ENCODE results near the gene SLC1A1.
A peak's percentile ranks its signal among the peaks of the same experiment; 100 is the strongest.
"Not testable (repeated sequence)": the region's sequence is repeated elsewhere in the genome, so short reads cannot be mapped to it uniquely, and the experiment has no call there.

Gene SLC1A1

GRCh38 chr9:4537581-4537980, 47.3 kb downstream of the SLC1A1 start:
- Mint-ChIP-seq H3K9me3 (peaks cover 0 to 2% of the 10 kb centered on the region in 2 donors), H3K27ac (no peak overlapping the region), H3K4me1 (ENCODE audit: low read depth in 2 of 2) (peaks cover 4 to 8% of the 10 kb centered on the region in 2 donors), H3K36me3 (ENCODE audit: insufficient read depth) (no peaks in the 10 kb centered on the region), H3K4me3 (no peak overlapping the region), H3K27me3 (peaks cover 0 to 9% of the 10 kb centered on the region in 2 donors)
- ATAC-seq (replicated peaks) (no peak), DNase-seq (no peak)

GRCh38 chr9:4538107-4538506, 47.8 kb downstream of the SLC1A1 start:
- Mint-ChIP-seq H3K9me3 (peaks cover 0 to 2% of the 10 kb centered on the region in 2 donors), H3K27ac (no peak overlapping the region), H3K27me3 (peaks cover 0 to 9% of the 10 kb centered on the region in 2 donors), H3K4me1 (ENCODE audit: low read depth in 2 of 2) (peaks cover 4 to 8% of the 10 kb centered on the region in 2 donors), H3K4me3 (no peak overlapping the region), H3K36me3 (ENCODE audit: insufficient read depth) (no peaks in the 10 kb centered on the region)
- DNase-seq, result no peak
- no peak for ATAC-seq (replicated peaks)

- Mint-ChIP-seq H3K4me1 (ENCODE audit: low read depth in 2 of 2) (peaks cover 3 to 7% of the 10 kb centered on the region in 2 donors), H3K4me3 (no peak overlapping the region), H3K27me3 (peaks cover 0 to 9% of the 10 kb centered on the region in 2 donors), H3K9me3 (peaks cover 0 to 2% of the 10 kb centered on the region in 2 donors), H3K36me3 (ENCODE audit: insufficient read depth) (no peaks in the 10 kb centered on the region), H3K27ac (peak overlapping the region in 1 of 2 donors; percentile 72)
- ATAC-seq (replicated peaks) (no peak), DNase-seq (no peak)
These were observed 48.4 kb downstream of the SLC1A1 start for GRCh38 chr9:4538621-4539020.

- Mint-ChIP-seq H3K27me3 (peaks cover 0 to 9% of the 10 kb centered on the region in 2 donors), H3K36me3 (ENCODE audit: insufficient read depth) (no peaks in the 10 kb centered on the region), H3K4me1 (ENCODE audit: low read depth in 2 of 2) (no peaks in the 10 kb centered on the region), H3K9me3 (no peaks in the 10 kb centered on the region), H3K4me3 (no peak overlapping the region), H3K27ac (no peak overlapping the region)
- DNase-seq (no peak), ATAC-seq (replicated peaks) (no peak)
These were observed 50.2 kb downstream of the SLC1A1 start for GRCh38 chr9:4540425-4540824.

GRCh38 chr9:4541281-4541680, 51.0 kb downstream of the SLC1A1 start:
- DNase-seq (no peak), ATAC-seq (replicated peaks) (no peak)
- Mint-ChIP-seq H3K36me3 (ENCODE audit: insufficient read depth) (no peaks in the 10 kb centered on the region), H3K4me3 (no peak overlapping the region), H3K27me3 (peaks cover 0 to 9% of the 10 kb centered on the region in 2 donors), H3K4me1 (ENCODE audit: low read depth in 2 of 2) (no peaks in the 10 kb centered on the region), H3K9me3 (no peaks in the 10 kb centered on the region), H3K27ac (no peak overlapping the region)

- H3K4me1 Mint-ChIP-seq (ENCODE audit: low read depth in 2 of 2), result no peaks in the 10 kb centered on the region
- DNase-seq (no peak), ATAC-seq (replicated peaks) (no peak)
- H3K36me3 Mint-ChIP-seq (ENCODE audit: insufficient read depth), result no peaks in the 10 kb centered on the region
- H3K9me3 Mint-ChIP-seq, result no peaks in the 10 kb centered on the region
- H3K27me3 Mint-ChIP-seq, result peaks cover 0 to 9% of the 10 kb centered on the region in 2 donors
- no peak overlapping the region for H3K4me3 Mint-ChIP-seq
- no peak overlapping the region for H3K27ac Mint-ChIP-seq
These were observed 51.6 kb downstream of the SLC1A1 start for GRCh38 chr9:4541856-4542255.

GRCh38 chr9:4544714-4545113, 54.4 kb downstream of the SLC1A1 start:
- not testable (repeated sequence) for DNase-seq; H3K27me3 Mint-ChIP-seq; H3K4me1 Mint-ChIP-seq (ENCODE audit: low read depth in 2 of 2); H3K36me3 Mint-ChIP-seq (ENCODE audit: insufficient read depth); H3K4me3 Mint-ChIP-seq; H3K27ac Mint-ChIP-seq; H3K9me3 Mint-ChIP-seq; ATAC-seq (replicated peaks)

- H3K9me3 Mint-ChIP-seq, result no peaks in the 10 kb centered on the region
- H3K4me1 Mint-ChIP-seq (ENCODE audit: low read depth in 2 of 2), result peaks cover 3 to 4% of the 10 kb centered on the region in 2 donors
- H3K36me3 Mint-ChIP-seq (ENCODE audit: insufficient read depth), result no peaks in the 10 kb centered on the region
- no peak overlapping the region for H3K4me3 Mint-ChIP-seq
- no peak for DNase-seq
- H3K27me3 Mint-ChIP-seq, result no peaks in the 10 kb centered on the region
- no peak for ATAC-seq (replicated peaks)
- H3K27ac Mint-ChIP-seq, result no peak overlapping the region
These were observed 56.7 kb downstream of the SLC1A1 start for GRCh38 chr9:4547016-4547415.

- H3K27ac Mint-ChIP-seq, result no peak overlapping the region
- no peaks in the 10 kb centered on the region for H3K27me3 Mint-ChIP-seq
- H3K36me3 Mint-ChIP-seq (ENCODE audit: insufficient read depth), result no peaks in the 10 kb centered on the region
- H3K4me3 Mint-ChIP-seq, result no peak overlapping the region
- DNase-seq, result no peak
- H3K9me3 Mint-ChIP-seq, result no peaks in the 10 kb centered on the region
- peaks cover 3 to 4% of the 10 kb centered on the region in 2 donors for H3K4me1 Mint-ChIP-seq (ENCODE audit: low read depth in 2 of 2)
- no peak for ATAC-seq (replicated peaks)
These were observed 58.8 kb downstream of the SLC1A1 start for GRCh38 chr9:4548811-4549725.

GRCh38 chr9:4549751-4550295, 59.6 kb downstream of the SLC1A1 start:
- no peak for ATAC-seq (replicated peaks)
- no peaks in the 10 kb centered on the region for H3K27me3 Mint-ChIP-seq
- no peaks in the 10 kb centered on the region for H3K9me3 Mint-ChIP-seq
- peaks cover 4 to 6% of the 10 kb centered on the region in 2 donors for H3K4me1 Mint-ChIP-seq (ENCODE audit: low read depth in 2 of 2)
- H3K4me3 Mint-ChIP-seq, result no peak overlapping the region
- no peaks in the 10 kb centered on the region for H3K36me3 Mint-ChIP-seq (ENCODE audit: insufficient read depth)
- no peak for DNase-seq
- H3K27ac Mint-ChIP-seq, result no peak overlapping the region

- Mint-ChIP-seq H3K4me3 (no peak overlapping the region), H3K27ac (no peak overlapping the region), H3K27me3 (no peaks in the 10 kb centered on the region), H3K4me1 (ENCODE audit: low read depth in 2 of 2) (peaks cover 9 to 12% of the 10 kb centered on the region in 2 donors), H3K9me3 (no peaks in the 10 kb centered on the region), H3K36me3 (ENCODE audit: insufficient read depth) (no peaks in the 10 kb centered on the region)
- DNase-seq (no peak), ATAC-seq (replicated peaks) (no peak)
These were observed 60.7 kb downstream of the SLC1A1 start for GRCh38 chr9:4550777-4551484.

- peaks cover 9 to 12% of the 10 kb centered on the region in 2 donors for H3K4me1 Mint-ChIP-seq (ENCODE audit: low read depth in 2 of 2)
- H3K27ac Mint-ChIP-seq, result peak overlapping the region in 1 of 2 donors; percentile 64
- no peak overlapping the region for H3K4me3 Mint-ChIP-seq
- H3K36me3 Mint-ChIP-seq (ENCODE audit: insufficient read depth), result no peaks in the 10 kb centered on the region
- DNase-seq (no peak), ATAC-seq (replicated peaks) (no peak)
- no peaks in the 10 kb centered on the region for H3K9me3 Mint-ChIP-seq
- no peaks in the 10 kb centered on the region for H3K27me3 Mint-ChIP-seq
These were observed 63.7 kb downstream of the SLC1A1 start for GRCh38 chr9:4553951-4554381.

GRCh38 chr9:4555236-4555635, 65.0 kb downstream of the SLC1A1 start:
- H3K4me1 Mint-ChIP-seq (ENCODE audit: low read depth in 2 of 2), result peaks cover 9 to 12% of the 10 kb centered on the region in 2 donors
- H3K27ac Mint-ChIP-seq, result peak overlapping the region in 1 of 2 donors; percentile 23
- DNase-seq (no peak), ATAC-seq (replicated peaks) (no peak)
- H3K27me3 Mint-ChIP-seq, result no peaks in the 10 kb centered on the region
- H3K9me3 Mint-ChIP-seq, result no peaks in the 10 kb centered on the region
- H3K36me3 Mint-ChIP-seq (ENCODE audit: insufficient read depth), result no peaks in the 10 kb centered on the region
- no peak overlapping the region for H3K4me3 Mint-ChIP-seq
